K562 (cell line): ENCODE results near the gene ATRN. TPM values are rescaled to one million over a fixed set of nuclear protein-coding genes. Genes with fewer than 3 reads are reported as not detected.

ENCODE experiments used
- ATAC-seq: fragments of 200-7000 bp; cut with Tn5 transposase; 3 replicates; pipeline ENCODE4 v1.9.1; 2020; ENCODE audit warnings: moderate library complexity
- BruUV-seq: library from RNA; stranded (reverse); fragments of 400-500 nt; replicated peaks from 2 replicates; lab custom pipeline; 2021; lab: Mats Ljungman, UMichigan
- CTCF ChIA-PET: fragments of 300-600 bp; formaldehyde crosslinking; extraction: SDS; loops from one replicate; lab custom pipeline; 2021; ENCODE audit warnings: low intra/inter-chr PET ratio; lab: Yijun Ruan, JAX
- POLR2A ChIA-PET: fragments of 300-600, 350-650 bp; sonication (Branson Sonifier 250); formaldehyde crosslinking; extraction: SDS; loops from one replicate; lab custom pipeline; 2021; ENCODE audit warnings: antibody characterized with exemption, inconsistent platforms; lab: Yijun Ruan, JAX
- DNase-seq, 4 experiments: peaks; one replicate each; pipeline versions ENCODE4 v3.0.0 to v3.0.0-alpha.2; 2011 to 2018; ENCODE audit warnings: low spot score in 3 of 4, mixed read lengths in 3 of 4; ENCODE audit errors: extremely low read depth in 1 of 4
- FAIRE-seq: peaks from 2 replicates; lab custom pipeline; 2011; peaks lifted over from hg19 to GRCh38; lab: Jason Lieb, UNC
- H2AFZ ChIP-seq: 2 replicates; pipeline ENCODE4 v1.6.0; 2011; ENCODE audit warnings: low read depth, low read length, control low read depth, inconsistent platforms
- H3K27ac ChIP-seq: fragments of 200-600 bp; 3 replicates; pipeline ENCODE4 v1.8.0; 2011; ENCODE audit warnings: low read depth, mild to moderate bottlenecking, control low read depth, inconsistent platforms, low read length, moderate library complexity, mixed read lengths; ENCODE audit errors: extremely low read depth
- H3K27me3 ChIP-seq, 2 experiments: fragments of 300-600 bp in 1 of 2; 2 replicates in 1 of 2; 3 replicates in 1 of 2; pipeline versions ENCODE4 v1.6.0 to v1.8.0; 2011; ENCODE audit warnings: inconsistent platforms in 2 of 2, low read length in 2 of 2, mild to moderate bottlenecking in 1 of 2, mixed read lengths in 1 of 2, moderate library complexity in 1 of 2; ENCODE audit not compliant: control insufficient read depth in 2 of 2, insufficient read depth in 2 of 2
- H3K36me3 ChIP-seq: fragments of 300-600 bp; 3 replicates; pipeline ENCODE4 v1.8.0; 2011; ENCODE audit warnings: mild to moderate bottlenecking, low read length, inconsistent platforms; ENCODE audit not compliant: control insufficient read depth, insufficient read depth
- H3K4me1 ChIP-seq, 2 experiments: fragments of 200-600 bp in 1 of 2; replicated peaks in 1 of 2; 2 replicates in 1 of 2; 3 replicates in 1 of 2; pipeline versions ENCODE4 v1.5.1 to v1.8.0; 2011; ENCODE audit warnings: inconsistent platforms in 2 of 2, low read length in 2 of 2, mild to moderate bottlenecking in 1 of 2, mixed read lengths in 1 of 2, moderate library complexity in 1 of 2; ENCODE audit not compliant: control insufficient read depth in 2 of 2, insufficient read depth in 2 of 2
- H3K4me2 ChIP-seq: 2 replicates; pipeline ENCODE4 v1.6.1; 2011; ENCODE audit warnings: low read length, control low read depth, inconsistent platforms, mixed read lengths; ENCODE audit not compliant: insufficient read depth
- H3K4me3 ChIP-seq: fragments of 200-600 bp; sonication (generic), shearing (Covaris generic); 2 replicates; pipeline ENCODE4 v1.5.1; 2016; ENCODE audit warnings: control low read depth, inconsistent platforms
- H3K79me2 ChIP-seq: fragments of 200-600 bp; 3 replicates; pipeline ENCODE4 v1.8.0; 2011; ENCODE audit warnings: low read length, inconsistent platforms; ENCODE audit not compliant: control insufficient read depth, insufficient read depth
- H3K9ac ChIP-seq, 2 experiments: 2 replicates each; pipeline versions ENCODE4 v1.6.0 to v1.6.1; 2011; ENCODE audit warnings: low read depth in 2 of 2, low read length in 2 of 2, control low read depth in 1 of 2, inconsistent platforms in 1 of 2, mild to moderate bottlenecking in 1 of 2, mixed read lengths in 1 of 2; ENCODE audit not compliant: insufficient read depth in 1 of 2
- H3K9me1 ChIP-seq: one replicate; pipeline ENCODE4 v1.6.0; 2011; ENCODE audit warnings: inconsistent platforms, mild to moderate bottlenecking, low read length, moderate library complexity; ENCODE audit not compliant: control insufficient read depth, insufficient read depth
- H3K9me3 ChIP-seq: replicated peaks from 2 replicates; pipeline ENCODE4 v1.5.1; 2011; ENCODE audit warnings: low read depth, low read length, inconsistent platforms; ENCODE audit not compliant: control insufficient read depth, insufficient read depth
- H4K20me1 ChIP-seq: replicated peaks from 2 replicates; pipeline ENCODE4 v1.6.1; 2011; ENCODE audit warnings: low read length, inconsistent platforms, mixed read lengths; ENCODE audit not compliant: control insufficient read depth, insufficient read depth
- CEBPG ChIP-seq, 3 experiments: fragments of 200-800 bp in 1 of 3; sonication (Bioruptor generic) in 1 of 3; sonication (generic) in 1 of 3; formaldehyde crosslinking in 1 of 3; IDR thresholded peaks in 2 of 3; conservative IDR thresholded peaks in 1 of 3; 2 replicates each; pipeline versions ENCODE4 v1.6.1 to v1.8.0; 2016 to 2022; ENCODE audit warnings: missing compliant biosample characterization in 2 of 3, missing genetic modification characterization in 2 of 3, mild to moderate bottlenecking in 1 of 3, missing genetic modification reagents in 1 of 3
- E2F3 ChIP-seq: fragments of 250-450 bp; sonication (Bioruptor Pico); IDR thresholded peaks from 2 replicates; pipeline ENCODE4 v1.4.0; 2020; ENCODE audit warnings: mild to moderate bottlenecking
- EGR1 ChIP-seq: fragments of 450-650 bp; conservative IDR thresholded peaks from 2 replicates; pipeline ENCODE4 v1.6.1; 2017; ENCODE audit warnings: mild to moderate bottlenecking
- MAFK ChIP-seq: IDR thresholded peaks from 2 replicates; pipeline ENCODE4 v1.6.1; 2011; ENCODE audit warnings: low read length, improper control_type of control experiment
- ZNF431 ChIP-seq: sonication (generic); formaldehyde crosslinking; IDR thresholded peaks from 2 replicates; pipeline ENCODE4 v1.8.0; 2022; ENCODE audit warnings: mild to moderate bottlenecking, missing genetic modification reagents
- WGBS: fragments of 100-300 bp; shearing (Covaris generic); methylation state at CpG from one replicate; pipeline ENCODE4 v1.1.6; 2016; ENCODE audit warnings: low coverage, mixed read lengths; ENCODE audit not compliant: insufficient coverage; ENCODE audit errors: missing lambda C conversion rate; 5-methylcytosine and 5-hydroxymethylcytosine counted together
- in situ Hi-C: fragments of 300-500 bp; cut with MboI; formaldehyde crosslinking; loops from 4 replicates; pipeline ENCODE4 v1.15.0; 2018; ENCODE audit warnings: inconsistent platforms, mixed read lengths
- intact Hi-C: fragments of 100-400 bp; cut with micrococcal nuclease; formaldehyde crosslinking; loops from 2 replicates; pipeline ENCODE4 v1.14.2; 2022
- polyA plus RNA-seq, 8 experiments: library from polyadenylated mRNA; depleted of rRNA in 4 of 8; stranded (reverse) in 5 of 8; unstranded in 3 of 8; fragments of >200 nt; fragmentation: Nextera tagmentation in 2 of 8; fragmentation: Illumina TruSeq in 1 of 8; extraction: Ambion mirVana in 2 of 8; extraction: Trizol in 1 of 8; gene quantifications; 2 replicates each; pipeline versions ENCODE4 v1.2.1 to v1.2.3, GENCODE V29; 2011 to 2014; ENCODE audit warnings: inconsistent platforms in 1 of 8, missing spikeins in 1 of 8
- total RNA-seq, 7 experiments: library from RNA; depleted of rRNA in 6 of 7; stranded (reverse); fragments of >200 nt in 6 of 7; fragmentation: Illumina TruSeq in 2 of 7; extraction: Trizol in 2 of 7; gene quantifications; 2 replicates each; pipeline versions ENCODE4 v1.2.1 to v1.2.3, GENCODE V29; 2011 to 2021; ENCODE audit warnings: low replicate concordance in 1 of 7
- TF ChIP-seq, protein P1 (sequence below), 3 experiments: IDR thresholded peaks in 2 of 3; conservative IDR thresholded peaks in 1 of 3; 2 replicates each; pipeline ENCODE4 v1.5.1; 2011 to 2012; ENCODE audit warnings: low read length in 3 of 3, mild to moderate bottlenecking in 3 of 3, control low read depth in 2 of 3, improper control_type of control experiment in 1 of 3, inconsistent platforms in 1 of 3, low read depth in 1 of 3, mixed read lengths in 1 of 3, moderate library complexity in 1 of 3; ENCODE audit not compliant: insufficient read depth in 2 of 3
- TF ChIP-seq, protein P2 (sequence below): fragments of 250-450 bp; sonication (Bioruptor Pico); IDR thresholded peaks from 2 replicates; pipeline ENCODE4 v1.5.0; 2021; ENCODE audit warnings: mild to moderate bottlenecking, moderate library complexity

The ATRN gene
- total and polyA plus RNA-seq, 9 of the 15 experiments (the other 6 are each of a cell fraction or from before 2014, with no cell fraction given) = 0.69 to 16.5 (median 7.6) TPM

GRCh38 chr20:3686867-3687321, 216.1 kb downstream of the ATRN start:
- Histone ChIP-seq H3K4me3 (no peak overlapping the region), H2AFZ (peak overlapping the region; percentile 32; the same call in 1 of the 2 replicates), H3K27me3 (peaks cover 0 to 5% of the 10 kb centered on the region in 2 experiments; a peak in 2 of 5 replicates), H3K9ac (no peak overlapping the region; a peak in 1 of 4 replicates), H3K27ac (no peak overlapping the region), H3K4me2 (no peak overlapping the region), H3K9me3 (no peaks in the 10 kb centered on the region), H3K79me2 (no peaks in the 10 kb centered on the region), H4K20me1 (no peaks in the 10 kb centered on the region), H3K36me3 (no peaks in the 10 kb centered on the region), H3K4me1 (peaks cover 0 to 16% of the 10 kb centered on the region in 2 experiments; a peak in 3 of 5 replicates), H3K9me1 (no peaks in the 10 kb centered on the region)
- in situ Hi-C loops = no loop called here
- FAIRE-seq (no peak), ATAC-seq (peak; percentile 50), DNase-seq (no peak)
- intact Hi-C loops = no loop called here
- TF ChIP-seq EGR1 = no peak
- TF ChIP-seq CEBPG (CRISPR knock-in tag; IDR thresholded peaks at IDR 0.05) = no peak
- 0 out of 4 replicates have a peak, but pooled peaks of 1 of the 2 experiments have one; percentile 38 for TF ChIP-seq CEBPG (tag; conservative IDR thresholded peaks at IDR 0.05 in 1 of 2, IDR thresholded peaks at IDR 0.05 in 1 of 2)
- TF ChIP-seq ZNF431 (CRISPR knock-in tag) = no peak
- TF ChIP-seq, protein P1, sequence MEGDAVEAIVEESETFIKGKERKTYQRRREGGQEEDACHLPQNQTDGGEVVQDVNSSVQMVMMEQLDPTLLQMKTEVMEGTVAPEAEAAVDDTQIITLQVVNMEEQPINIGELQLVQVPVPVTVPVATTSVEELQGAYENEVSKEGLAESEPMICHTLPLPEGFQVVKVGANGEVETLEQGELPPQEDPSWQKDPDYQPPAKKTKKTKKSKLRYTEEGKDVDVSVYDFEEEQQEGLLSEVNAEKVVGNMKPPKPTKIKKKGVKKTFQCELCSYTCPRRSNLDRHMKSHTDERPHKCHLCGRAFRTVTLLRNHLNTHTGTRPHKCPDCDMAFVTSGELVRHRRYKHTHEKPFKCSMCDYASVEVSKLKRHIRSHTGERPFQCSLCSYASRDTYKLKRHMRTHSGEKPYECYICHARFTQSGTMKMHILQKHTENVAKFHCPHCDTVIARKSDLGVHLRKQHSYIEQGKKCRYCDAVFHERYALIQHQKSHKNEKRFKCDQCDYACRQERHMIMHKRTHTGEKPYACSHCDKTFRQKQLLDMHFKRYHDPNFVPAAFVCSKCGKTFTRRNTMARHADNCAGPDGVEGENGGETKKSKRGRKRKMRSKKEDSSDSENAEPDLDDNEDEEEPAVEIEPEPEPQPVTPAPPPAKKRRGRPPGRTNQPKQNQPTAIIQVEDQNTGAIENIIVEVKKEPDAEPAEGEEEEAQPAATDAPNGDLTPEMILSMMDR (IDR thresholded peaks at IDR 0.05 in 2 of 3, conservative IDR thresholded peaks at IDR 0.05 in 1 of 3; ENCODE audit: insufficient read depth in 2 of 3, low read depth in 1 of 3, low read length in 3 of 3) = 0 out of 6 replicates have a peak, but pooled peaks of 1 of the 3 experiments have one; percentile 11
- TF ChIP-seq MAFK = no peak
- TF ChIP-seq, protein P2, sequence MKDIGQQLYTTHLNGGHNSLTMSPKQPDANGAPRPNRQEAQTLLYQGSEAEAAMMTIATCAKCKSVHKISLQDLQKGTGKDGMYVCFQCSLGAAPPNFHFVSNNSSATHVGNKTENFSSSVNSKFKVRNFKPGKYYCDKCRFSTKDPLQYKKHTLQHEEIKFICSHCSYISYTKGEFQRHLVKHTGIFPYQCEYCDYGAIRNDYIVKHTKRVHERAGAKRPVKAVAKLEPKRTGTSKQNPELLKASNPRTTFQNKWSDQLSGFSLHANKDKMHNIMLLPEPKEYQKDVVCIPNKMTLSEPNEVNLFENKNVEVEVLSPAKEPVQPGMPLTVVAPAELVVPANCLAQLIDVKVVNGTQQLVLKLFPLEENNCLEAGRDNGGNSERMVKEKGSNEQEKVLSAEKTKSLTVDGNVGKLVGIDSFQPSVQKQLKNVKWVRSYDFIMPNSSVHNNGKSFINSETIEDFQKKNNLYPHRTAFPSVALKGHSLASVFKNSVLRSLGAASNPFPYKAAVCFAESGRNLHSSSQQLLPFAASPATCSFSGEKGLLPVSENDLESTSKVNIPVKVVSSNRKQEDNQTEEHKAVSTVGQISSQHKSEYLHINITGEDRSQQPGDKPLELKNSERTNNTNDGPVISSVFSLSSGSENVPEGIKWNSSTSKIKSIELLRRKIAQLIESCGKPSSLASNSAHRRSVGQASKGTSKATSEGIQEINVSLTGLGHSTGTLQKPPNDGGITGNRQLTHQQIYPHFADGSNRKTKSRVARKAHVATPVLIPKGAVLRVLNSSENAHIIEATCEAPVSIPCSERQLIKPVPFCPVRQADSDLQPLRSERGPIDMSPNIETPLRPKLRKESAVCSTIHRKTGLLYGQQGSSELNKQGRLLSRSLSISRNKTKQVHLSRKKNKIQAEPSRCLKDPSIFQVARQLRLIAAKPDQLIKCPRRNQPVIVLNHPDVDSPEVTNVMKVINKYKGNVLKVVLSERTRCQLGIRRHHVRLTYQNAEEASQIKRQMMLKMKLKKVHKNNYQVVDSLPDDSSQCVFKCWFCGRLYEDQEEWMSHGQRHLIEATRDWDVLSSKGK (CRISPR knock-in tag) = no peak
- no peak for TF ChIP-seq E2F3
- ChIA-PET POLR2A (interaction anchor here (0.6 to 0.7 kb wide), 2 partner anchors 10 to 30 kb away, joined by 3 read pairs; no protein-coding TSS in a partner anchor), CTCF (interaction anchor here (0.7 kb wide), 1 partner anchor 51 kb away, joined by 4 read pairs; no protein-coding TSS in a partner anchor)
- WGBS = 18% methylated on average over 8 of the region's 9 CpGs
- no TSS peak for BruUV-seq
